GM23338 (cell line): ENCODE results near the gene STON2.

Experiments used
- CREB1 ChIP-seq: fragments of 250-450 bp; sonication (Bioruptor Pico); IDR thresholded peaks from 2 replicates; pipeline ENCODE4 v1.5.0; 2020; ENCODE audit warnings: low read depth, mild to moderate bottlenecking, moderate library complexity
- CTCF ChIP-seq, 2 experiments: fragments of 200-600 bp in 1 of 2; sonication (generic) in 1 of 2; conservative IDR thresholded peaks; 2 replicates each; pipeline versions ENCODE4 v1.5.1 to v1.6.1; 2016 to 2017; ENCODE audit warnings: antibody characterized with exemption in 2 of 2, low read depth in 2 of 2, mild to moderate bottlenecking in 2 of 2, moderate library complexity in 1 of 2
- ETS1 ChIP-seq: IDR thresholded peaks from 2 replicates; pipeline ENCODE4 v1.6.1; 2016; ENCODE audit warnings: antibody characterized with exemption
- EZH2 ChIP-seq: fragments of 200-600 bp; sonication (generic); IDR thresholded peaks from one replicate; pipeline ENCODE4 v1.8.0; 2017; ENCODE audit warnings: antibody characterized with exemption, mild to moderate bottlenecking, low read depth; ENCODE audit not compliant: unreplicated experiment
- EZH2phosphoT487 ChIP-seq: fragments of 200-600 bp; sonication (generic); IDR thresholded peaks from one replicate; pipeline ENCODE4 v1.8.1; 2018; ENCODE audit warnings: antibody characterized with exemption; ENCODE audit not compliant: unreplicated experiment
- JUNB ChIP-seq: IDR thresholded peaks from one replicate; pipeline ENCODE4 v1.6.1; 2016; ENCODE audit warnings: antibody characterized with exemption; ENCODE audit not compliant: unreplicated experiment
- NANOG ChIP-seq: IDR thresholded peaks from 2 replicates; pipeline ENCODE4 v1.6.1; 2016; ENCODE audit warnings: antibody characterized with exemption, borderline replicate concordance
- POLR2AphosphoS5 ChIP-seq: IDR thresholded peaks from 2 replicates; pipeline ENCODE4 v1.6.1; 2016; ENCODE audit warnings: antibody characterized with exemption, low read depth
- REST ChIP-seq: IDR thresholded peaks from one replicate; pipeline ENCODE4 v1.6.1; 2018; ENCODE audit warnings: antibody characterized with exemption; ENCODE audit not compliant: unreplicated experiment
- STAT1 ChIP-seq: IDR thresholded peaks from one replicate; pipeline ENCODE4 v1.6.1; 2016; ENCODE audit warnings: antibody characterized with exemption; ENCODE audit not compliant: unreplicated experiment
- ZNF114 ChIP-seq: fragments of 250-450 bp; sonication (Bioruptor Pico); IDR thresholded peaks from 2 replicates; pipeline ENCODE4 v1.5.0; 2020; ENCODE audit warnings: mild to moderate bottlenecking, moderate library complexity
- ZNF331 ChIP-seq: fragments of 250-450 bp; sonication (Bioruptor Pico); IDR thresholded peaks from 2 replicates; pipeline ENCODE4 v1.5.0; 2020; ENCODE audit warnings: low read depth, mild to moderate bottlenecking, moderate library complexity
- ZNF462 ChIP-seq: fragments of 250-450 bp; sonication (Bioruptor Pico); IDR thresholded peaks from 2 replicates; pipeline ENCODE4 v1.5.0; 2020; ENCODE audit warnings: mild to moderate bottlenecking, moderate library complexity

- TF ChIP-seq CTCF (conservative IDR thresholded peaks at IDR 0.05; ENCODE audit: low read depth in 2 of 2) (no peak), JUNB (no peak), ZNF331 (CRISPR knock-in tag) (no peak), CREB1 (CRISPR knock-in tag) (no peak), REST (no peak), POLR2AphosphoS5 (no peak), EZH2 (no peak), ZNF462 (CRISPR knock-in tag) (no peak), EZH2phosphoT487 (no peak), ETS1 (no peak), STAT1 (no peak), ZNF114 (CRISPR knock-in tag) (no peak), NANOG (no peak)
These were observed 58.3 kb downstream of the STON2 start for GRCh38 chr14:81341781-81342180.
